Measurements from ENCODE around the gene MOAP1. TPM values are rescaled to one million over a fixed set of nuclear protein-coding genes. Genes with fewer than 3 reads are reported as not detected.
"Not testable (repeated sequence)": the region's sequence is repeated elsewhere in the genome, so short reads cannot be mapped to it uniquely, and the experiment has no call there.

MOAP1 gene
- total and polyA plus RNA-seq, 2 experiments from 2014 or later: 8.6 to 21.6 TPM

DNA sequence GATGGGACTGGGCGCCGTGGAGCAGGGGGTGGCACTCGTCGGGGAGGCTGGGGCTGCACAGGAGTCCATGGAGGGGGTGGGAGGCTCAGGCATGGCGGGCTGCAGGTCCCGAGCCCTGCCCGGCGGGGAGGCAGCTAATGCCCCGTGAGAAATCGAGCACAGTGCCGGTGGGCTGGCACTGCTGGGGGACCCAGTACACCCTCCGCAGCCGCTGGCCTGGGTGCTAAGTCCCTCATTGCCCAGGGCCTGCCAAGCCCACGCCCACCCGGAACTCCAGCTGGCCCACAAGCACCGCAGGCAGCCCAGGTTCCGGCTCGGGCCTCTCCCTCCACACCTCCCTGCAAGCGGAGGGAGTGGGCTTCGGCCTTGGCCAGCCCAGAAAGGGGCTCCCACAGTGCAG is 14.6 kb downstream of the MOAP1 start:
- H3K27ac ChIP-seq (ENCODE audit: low read depth); H4K20me1 ChIP-seq (replicated peaks; ENCODE audit: insufficient read depth); H3K27me3 Mint-ChIP-seq (ENCODE audit: insufficient read depth, low read depth, poor library complexity); H3K4me2 ChIP-seq; H3F3A ChIP-seq (replicated peaks; ENCODE audit: low read depth); H3K9me2 ChIP-seq (ENCODE audit: insufficient read depth); H3K36me3 Mint-ChIP-seq (ENCODE audit: low read depth); H3K4me1 Mint-ChIP-seq; H3K27me3 ChIP-seq (ENCODE audit: insufficient read depth); H3K4me3 ChIP-seq; H2AFZ ChIP-seq; H3K36me3 ChIP-seq (ENCODE audit: insufficient read depth); ATAC-seq; H3K4me1 ChIP-seq (ENCODE audit: insufficient read depth); H3K4me3 Mint-ChIP-seq; DNase-seq (ENCODE audit: low spot score); H3K27ac Mint-ChIP-seq; H3K9me3 Mint-ChIP-seq; H3K79me2 ChIP-seq (replicated peaks; ENCODE audit: insufficient read depth): not testable (repeated sequence)

DNA sequence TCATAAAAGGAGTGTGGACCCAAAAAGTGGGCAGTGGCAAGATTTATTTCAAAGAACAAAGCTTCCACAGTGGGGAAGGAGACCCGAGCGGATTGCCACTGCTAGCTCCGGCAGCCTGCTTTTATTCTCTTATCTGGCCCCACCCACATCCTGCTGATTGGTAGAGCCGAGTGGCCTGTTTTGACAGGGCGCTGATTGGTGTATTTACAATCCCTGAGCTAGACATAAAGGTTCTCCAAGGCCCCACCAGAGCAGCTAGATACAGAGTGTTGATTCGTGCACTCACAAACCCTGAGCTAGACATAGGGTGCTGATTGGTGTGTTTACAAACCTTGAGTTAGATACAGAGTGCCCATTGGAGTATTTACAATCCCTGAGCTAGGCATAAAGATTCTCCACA is 15.1 kb downstream of the MOAP1 start:
- DNase-seq (ENCODE audit: low spot score); H3K36me3 ChIP-seq (ENCODE audit: insufficient read depth); H3K4me3 Mint-ChIP-seq: not testable (repeated sequence)

DNA sequence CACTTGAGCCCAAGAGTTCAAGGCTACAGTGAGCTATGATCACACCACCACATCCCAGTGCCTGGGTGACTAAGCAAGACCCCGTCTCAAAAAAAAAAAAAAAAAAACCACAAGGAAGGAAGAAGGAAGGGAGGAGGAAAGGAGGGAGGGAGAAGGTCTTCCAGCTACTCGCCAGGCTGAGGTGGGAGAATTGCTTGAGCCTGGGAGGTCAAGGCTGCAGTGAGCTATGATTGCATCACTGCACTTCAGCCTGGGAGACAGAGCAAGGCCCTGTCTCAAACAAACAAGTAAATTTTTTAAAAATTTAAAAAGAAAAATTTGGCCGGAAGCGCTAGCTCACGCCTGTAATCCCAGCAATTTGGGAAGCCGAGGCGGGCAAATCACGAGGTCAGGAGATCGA is 16.1 kb downstream of the MOAP1 start:
- not testable (repeated sequence) for H2AFZ ChIP-seq; H3K4me1 ChIP-seq (ENCODE audit: insufficient read depth); H3K4me2 ChIP-seq; H3K9me3 Mint-ChIP-seq; H3K27me3 Mint-ChIP-seq (ENCODE audit: insufficient read depth, low read depth, poor library complexity); H3K36me3 ChIP-seq (ENCODE audit: insufficient read depth); H3K4me3 ChIP-seq; H3K79me2 ChIP-seq (replicated peaks; ENCODE audit: insufficient read depth); H3K27me3 ChIP-seq (ENCODE audit: insufficient read depth); H3K36me3 Mint-ChIP-seq (ENCODE audit: low read depth); H3K27ac Mint-ChIP-seq; H3K4me3 Mint-ChIP-seq; H4K20me1 ChIP-seq (replicated peaks; ENCODE audit: insufficient read depth); H3K9me2 ChIP-seq (ENCODE audit: insufficient read depth); DNase-seq (ENCODE audit: low spot score); ATAC-seq; H3K27ac ChIP-seq (ENCODE audit: low read depth); H3F3A ChIP-seq (replicated peaks; ENCODE audit: low read depth); H3K4me1 Mint-ChIP-seq

More for the DNA sequence above, 15.1 kb downstream of the MOAP1 start:
- not testable (repeated sequence) for H3K36me3 Mint-ChIP-seq (ENCODE audit: low read depth); H3K27me3 Mint-ChIP-seq (ENCODE audit: insufficient read depth, low read depth, poor library complexity); H3K9me3 Mint-ChIP-seq; H3K4me1 Mint-ChIP-seq; ATAC-seq; H3F3A ChIP-seq (replicated peaks; ENCODE audit: low read depth); H2AFZ ChIP-seq; H3K79me2 ChIP-seq (replicated peaks; ENCODE audit: insufficient read depth); H3K4me3 ChIP-seq; H3K9me2 ChIP-seq (ENCODE audit: insufficient read depth); H3K4me1 ChIP-seq (ENCODE audit: insufficient read depth); H4K20me1 ChIP-seq (replicated peaks; ENCODE audit: insufficient read depth); H3K27ac Mint-ChIP-seq; H3K27ac ChIP-seq (ENCODE audit: low read depth); H3K27me3 ChIP-seq (ENCODE audit: insufficient read depth); H3K4me2 ChIP-seq

DNA sequence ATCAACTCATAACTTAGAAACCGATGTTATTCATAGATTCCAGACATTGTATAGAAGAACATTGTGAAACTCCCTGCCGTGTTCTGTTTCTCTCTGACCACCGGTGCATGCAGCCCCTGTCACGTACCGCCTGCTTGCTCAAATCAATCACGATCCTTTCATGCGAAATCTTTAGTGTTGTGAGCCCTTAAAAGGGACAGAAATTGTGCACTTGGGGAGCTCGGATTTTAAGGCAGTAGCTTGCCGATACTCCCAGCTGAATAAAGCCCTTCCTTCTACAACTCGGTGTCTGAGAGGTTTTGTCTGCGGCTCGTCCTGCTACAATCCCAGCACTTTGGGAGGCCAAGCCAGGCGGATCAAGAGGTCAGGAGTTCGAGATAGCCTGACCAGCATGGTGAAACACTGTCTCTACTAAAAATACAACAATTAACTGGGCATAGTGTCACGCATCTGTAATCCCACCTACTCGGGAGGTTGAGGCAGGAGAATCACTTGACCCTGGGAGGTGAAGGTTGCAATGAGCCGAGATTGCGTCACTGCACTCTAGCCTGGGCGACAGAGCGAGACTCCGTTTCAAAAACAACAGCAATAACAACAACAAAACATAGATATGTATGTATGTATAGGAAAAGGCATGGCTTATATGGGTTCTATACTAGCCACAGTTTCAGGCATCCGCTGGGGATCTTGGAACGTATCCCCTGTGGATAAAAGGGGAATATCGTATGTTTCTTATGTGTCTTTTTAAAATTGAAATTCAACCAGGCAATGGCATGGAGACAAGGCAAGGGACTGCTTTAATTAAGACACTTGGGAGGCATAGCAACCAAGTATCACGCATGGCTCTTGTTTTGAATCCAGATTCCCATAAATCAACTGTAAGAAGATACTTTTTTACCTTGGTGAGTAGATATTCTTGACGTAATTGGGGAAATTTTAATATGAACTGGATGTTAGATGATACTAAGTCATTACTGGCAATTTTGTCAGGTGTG is 19.1 kb downstream of the MOAP1 start:
- H3K4me1 Mint-ChIP-seq; H3K4me3 Mint-ChIP-seq; H3K27me3 ChIP-seq (ENCODE audit: insufficient read depth); H2AFZ ChIP-seq; H3K27me3 Mint-ChIP-seq (ENCODE audit: insufficient read depth, low read depth, poor library complexity); H4K20me1 ChIP-seq (replicated peaks; ENCODE audit: insufficient read depth); H3K9me2 ChIP-seq (ENCODE audit: insufficient read depth); H3K27ac ChIP-seq (ENCODE audit: low read depth); H3K9me3 Mint-ChIP-seq; H3K4me3 ChIP-seq; H3K36me3 ChIP-seq (ENCODE audit: insufficient read depth); DNase-seq (ENCODE audit: low spot score); H3K4me1 ChIP-seq (ENCODE audit: insufficient read depth); H3K79me2 ChIP-seq (replicated peaks; ENCODE audit: insufficient read depth); H3K27ac Mint-ChIP-seq; H3K36me3 Mint-ChIP-seq (ENCODE audit: low read depth); H3F3A ChIP-seq (replicated peaks; ENCODE audit: low read depth); ATAC-seq; H3K4me2 ChIP-seq: not testable (repeated sequence)

All from GM23338 (cell line).